ENCODE measurements around the gene TTC33.
A peak's percentile ranks its signal among the peaks of the same experiment; 100 is the strongest.

DNA sequence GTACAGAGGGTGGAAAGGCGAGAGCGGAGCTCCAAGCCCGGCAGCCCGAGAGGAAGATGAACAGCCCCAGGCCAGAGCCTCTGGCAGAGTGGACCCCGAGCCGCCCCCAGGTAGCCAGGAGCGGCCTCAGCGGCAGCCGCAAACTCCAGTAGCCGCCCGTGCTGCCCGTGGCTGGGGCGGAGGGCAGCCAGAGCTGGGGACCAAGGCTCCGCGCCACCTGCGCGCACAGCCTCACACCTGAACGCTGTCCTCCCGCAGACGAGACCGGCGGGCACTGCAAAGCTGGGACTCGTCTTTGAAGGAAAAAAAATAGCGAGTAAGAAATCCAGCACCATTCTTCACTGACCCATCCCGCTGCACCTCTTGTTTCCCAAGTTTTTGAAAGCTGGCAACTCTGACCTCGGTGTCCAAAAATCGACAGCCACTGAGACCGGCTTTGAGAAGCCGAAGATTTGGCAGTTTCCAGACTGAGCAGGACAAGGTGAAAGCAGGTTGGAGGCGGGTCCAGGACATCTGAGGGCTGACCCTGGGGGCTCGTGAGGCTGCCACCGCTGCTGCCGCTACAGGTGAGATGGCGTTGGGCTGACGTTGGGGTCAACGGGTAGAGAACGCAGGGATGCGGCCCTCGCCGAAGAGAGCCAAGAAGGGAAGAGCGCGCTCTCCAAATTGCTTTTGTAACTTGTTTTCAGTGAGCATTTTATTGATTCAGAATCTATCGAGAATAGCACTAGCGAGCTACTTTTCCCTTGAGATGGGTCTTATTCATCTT, 75.7 kb downstream of the TTC33 start, which contains the start of gene PTGER4:
- peak; percentile 77 for TF ChIP-seq POLR2A (IDR thresholded peaks at IDR 0.05)
- no peak for TF ChIP-seq CTCF (IDR thresholded peaks at IDR 0.05)

All from right lobe of liver (tissue), 4 donors.